Stimulated activated CD4-positive, alpha-beta T cell treated with anti-CD3 and anti-CD28 coated beads, TNF-alpha, amount 100 ng/mL, for 24 hours (primary cell): ENCODE measurements around the gene CERS6.
"Not testable (repeated sequence)": the region's sequence is repeated elsewhere in the genome, so short reads cannot be mapped to it uniquely, and the experiment has no call there.

ENCODE experiments used
- DNase-seq, 3 experiments: peaks; one replicate each; pipeline ENCODE4 v3.0.0-alpha.2; 2020; ENCODE audit warnings: low read depth in 3 of 3

CERS6 gene, protein sequence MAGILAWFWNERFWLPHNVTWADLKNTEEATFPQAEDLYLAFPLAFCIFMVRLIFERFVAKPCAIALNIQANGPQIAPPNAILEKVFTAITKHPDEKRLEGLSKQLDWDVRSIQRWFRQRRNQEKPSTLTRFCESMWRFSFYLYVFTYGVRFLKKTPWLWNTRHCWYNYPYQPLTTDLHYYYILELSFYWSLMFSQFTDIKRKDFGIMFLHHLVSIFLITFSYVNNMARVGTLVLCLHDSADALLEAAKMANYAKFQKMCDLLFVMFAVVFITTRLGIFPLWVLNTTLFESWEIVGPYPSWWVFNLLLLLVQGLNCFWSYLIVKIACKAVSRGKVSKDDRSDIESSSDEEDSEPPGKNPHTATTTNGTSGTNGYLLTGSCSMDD

DNA sequence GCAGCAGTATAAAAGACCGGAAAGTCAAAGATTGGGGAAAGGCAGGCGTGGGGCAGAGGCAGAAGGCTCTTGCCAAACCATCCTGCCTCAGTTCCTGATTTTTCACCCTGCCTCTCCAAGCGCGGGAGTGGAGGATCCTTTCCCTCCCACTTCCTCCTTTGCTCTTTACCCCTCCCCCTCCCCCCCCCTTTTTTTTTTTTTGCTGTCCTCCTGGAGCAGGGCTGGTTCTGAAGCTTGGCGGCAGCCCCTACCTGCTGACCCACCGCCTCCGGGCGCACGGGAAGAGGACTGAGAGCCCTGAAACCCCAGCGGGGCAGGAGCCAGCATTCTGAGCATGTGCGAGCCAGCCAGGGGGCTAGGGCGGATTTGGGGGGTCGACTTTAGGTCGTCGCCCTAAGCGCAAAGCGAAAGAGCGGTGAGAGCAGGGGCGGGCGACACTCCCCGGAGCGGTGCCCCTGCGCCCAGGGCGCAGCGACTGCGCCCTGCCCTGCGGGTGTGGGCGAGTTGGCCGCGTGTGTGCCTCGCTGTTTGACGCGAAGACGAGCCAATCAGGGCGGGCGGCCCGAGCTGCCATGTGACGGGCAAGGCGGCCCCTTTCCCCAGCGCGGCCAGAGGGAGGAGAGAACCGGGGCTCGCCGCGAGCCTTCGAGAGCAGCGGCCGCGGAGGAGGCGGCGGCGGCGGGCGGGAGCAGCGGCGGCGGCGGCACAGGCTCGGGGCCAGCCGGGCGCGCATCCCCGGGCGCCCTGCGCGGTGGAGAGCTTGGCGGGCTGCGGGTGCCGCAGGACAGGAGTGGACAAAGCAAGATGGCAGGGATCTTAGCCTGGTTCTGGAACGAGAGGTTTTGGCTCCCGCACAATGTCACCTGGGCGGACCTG is at the start of gene CERS6:
CERS6 (plus strand) TSS at position 628 of the 876 bp plus-strand sequence; CDS start at position 805, 177 bp downstream.
- peak; percentile 64 to 90 (median 70) for DNase-seq

DNA sequence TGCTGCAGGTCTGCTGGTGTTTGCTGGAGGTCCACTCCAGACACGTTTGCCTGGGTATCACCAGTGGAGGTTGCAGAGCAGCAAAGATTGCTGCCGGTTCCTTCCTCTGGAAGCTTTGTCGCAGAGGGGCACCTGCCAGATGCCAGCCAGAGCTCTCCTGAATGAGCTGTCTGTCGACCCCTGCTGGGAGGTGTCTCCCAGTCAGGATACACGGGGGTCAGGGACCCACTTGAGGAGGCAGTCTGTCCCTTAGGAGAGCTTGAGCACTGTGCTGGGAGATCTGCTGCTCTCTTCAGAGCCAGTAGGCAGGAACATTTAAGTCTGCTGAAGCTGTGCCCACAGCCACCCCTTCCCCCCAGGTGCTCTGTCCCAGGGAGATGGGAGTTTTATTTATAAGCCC is 43.8 kb upstream of the CERS6 start:
- not testable (repeated sequence) for DNase-seq

DNA sequence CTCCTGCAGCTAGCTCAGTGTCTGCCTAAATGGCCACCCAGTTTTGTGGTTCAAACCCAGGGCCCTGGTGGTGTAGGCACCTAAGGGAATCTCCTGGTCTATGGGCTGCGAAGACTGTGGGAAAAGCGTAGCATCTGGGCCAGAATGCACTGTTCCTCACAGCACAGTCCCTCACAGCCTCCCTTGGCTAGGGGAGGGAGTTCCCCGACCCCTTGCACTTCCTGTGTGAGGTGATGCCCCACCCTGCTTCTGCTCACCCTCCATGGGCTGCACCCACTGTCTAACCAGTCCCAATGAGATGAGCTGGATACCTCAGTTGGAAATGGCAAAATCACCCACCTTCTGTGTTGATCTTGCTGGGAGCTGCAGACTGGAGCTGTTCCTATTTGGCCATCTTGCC is 43.0 kb upstream of the CERS6 start:
- DNase-seq, result not testable (repeated sequence)

DNA sequence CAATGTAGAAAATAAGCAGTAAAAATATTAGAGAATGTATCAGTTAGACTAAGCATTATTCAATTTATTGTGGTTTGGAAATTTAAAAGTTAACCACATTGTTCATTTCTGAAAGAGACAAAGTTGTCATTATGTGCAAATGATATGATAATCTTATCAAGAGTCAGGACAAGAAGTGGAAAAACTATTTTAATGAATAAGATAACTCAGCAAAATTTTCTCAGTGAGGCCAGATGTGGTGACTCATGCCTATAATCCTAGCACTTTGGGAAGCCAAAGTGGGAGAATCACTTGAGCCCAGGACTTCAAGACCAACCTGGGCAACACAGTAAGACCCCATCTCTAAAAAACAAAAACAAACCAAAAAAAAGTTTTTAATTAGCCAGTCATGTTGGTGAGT is 39.5 kb upstream of the CERS6 start:
- no peak for DNase-seq

DNA sequence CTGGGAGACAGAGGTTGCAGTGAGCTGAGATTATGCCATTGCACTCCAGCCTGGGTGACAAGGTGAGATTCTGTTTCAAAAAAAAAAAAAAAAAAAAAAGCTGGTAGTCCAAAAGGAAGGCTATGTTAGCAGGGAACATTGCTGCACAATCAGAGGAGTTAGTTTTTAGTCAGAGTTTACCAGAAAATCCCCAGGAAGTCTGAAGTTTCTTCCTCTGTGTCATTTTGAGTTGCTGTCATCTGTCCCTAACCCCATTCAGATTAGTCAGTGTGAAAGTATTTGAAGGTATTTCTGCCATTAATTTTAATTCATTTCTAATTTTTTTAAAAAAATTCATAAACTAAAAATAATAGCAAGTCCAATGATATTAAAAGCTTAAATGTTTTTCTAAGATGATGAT is 33.5 kb upstream of the CERS6 start:
- no peak for DNase-seq

DNA sequence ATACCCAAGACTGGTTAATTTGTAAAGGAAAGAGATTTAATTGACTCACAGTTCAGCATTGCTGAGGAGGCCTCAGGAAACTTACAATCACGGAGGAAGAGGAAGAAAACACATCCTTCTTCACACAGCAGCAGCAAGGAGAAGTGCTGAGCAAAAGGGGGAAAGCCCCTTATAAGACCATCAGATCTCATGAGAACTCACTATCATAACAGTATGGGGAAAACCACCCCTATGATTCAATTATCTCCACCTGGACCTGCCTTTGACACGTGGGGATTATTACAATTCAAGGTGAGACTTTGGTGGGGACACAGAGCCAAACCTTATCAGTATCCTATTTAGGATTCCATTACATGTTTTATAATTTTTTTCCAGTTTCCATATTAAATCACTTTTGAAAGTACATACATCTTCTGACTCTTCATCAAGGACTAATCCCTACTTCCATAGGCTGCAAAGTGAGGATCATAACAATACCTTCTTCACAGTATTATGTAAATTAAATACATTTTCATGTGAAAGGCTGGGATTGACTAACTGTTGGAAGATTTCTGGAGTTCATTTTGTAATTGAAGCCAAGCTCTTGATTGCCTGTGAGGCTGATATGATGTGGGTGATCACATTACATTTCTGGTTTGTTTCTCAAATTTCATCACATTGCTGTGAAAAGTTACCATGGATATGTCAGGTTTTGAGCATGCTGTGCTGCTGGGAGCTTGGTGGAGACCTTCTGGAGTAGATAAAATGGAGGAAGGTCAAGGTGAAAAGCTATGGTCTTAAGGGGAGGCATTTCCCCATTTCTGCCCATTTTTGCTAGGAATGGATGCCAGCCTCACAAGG is 31.7 kb upstream of the CERS6 start:
- no peak for DNase-seq

DNA sequence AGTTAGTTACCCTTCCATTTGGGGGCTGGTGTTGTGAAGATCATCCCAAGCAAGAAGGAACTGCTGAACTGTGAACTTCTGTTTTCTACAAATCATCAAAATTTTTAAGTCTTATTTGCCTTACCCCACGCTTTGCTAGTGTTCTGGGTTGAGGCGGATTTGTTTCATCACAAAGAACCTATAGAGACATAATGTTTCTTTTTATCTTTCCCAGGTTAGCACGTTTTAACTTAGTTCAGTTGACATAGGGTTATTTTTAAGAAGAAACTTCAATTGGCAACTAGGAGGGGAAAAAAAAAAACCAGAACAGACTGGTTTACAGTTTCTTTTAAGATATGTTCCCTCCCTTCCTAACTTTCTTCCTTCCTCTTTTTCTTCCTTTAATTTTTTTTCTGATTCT is 31.1 kb upstream of the CERS6 start:
- no peak for DNase-seq

DNA sequence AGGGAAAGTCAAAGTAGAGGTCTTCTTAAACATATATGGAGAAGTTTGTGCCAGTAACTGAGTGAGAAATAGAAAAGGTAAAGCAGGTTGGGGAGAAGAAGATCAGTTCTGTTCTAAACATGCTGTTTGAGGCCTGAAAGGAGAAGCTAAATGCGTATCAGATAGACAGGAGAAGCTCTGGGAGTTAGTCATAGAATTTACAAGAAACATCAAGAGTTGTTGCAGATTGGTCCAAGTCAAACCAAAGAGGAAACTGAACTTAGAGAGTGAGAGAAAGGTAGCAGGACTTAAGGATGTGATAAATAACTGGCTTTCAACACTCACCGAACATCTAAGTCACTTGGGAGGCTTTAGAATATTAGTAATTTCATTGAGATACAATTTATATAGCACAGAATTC is 29.2 kb upstream of the CERS6 start:
- DNase-seq, result no peak

DNA sequence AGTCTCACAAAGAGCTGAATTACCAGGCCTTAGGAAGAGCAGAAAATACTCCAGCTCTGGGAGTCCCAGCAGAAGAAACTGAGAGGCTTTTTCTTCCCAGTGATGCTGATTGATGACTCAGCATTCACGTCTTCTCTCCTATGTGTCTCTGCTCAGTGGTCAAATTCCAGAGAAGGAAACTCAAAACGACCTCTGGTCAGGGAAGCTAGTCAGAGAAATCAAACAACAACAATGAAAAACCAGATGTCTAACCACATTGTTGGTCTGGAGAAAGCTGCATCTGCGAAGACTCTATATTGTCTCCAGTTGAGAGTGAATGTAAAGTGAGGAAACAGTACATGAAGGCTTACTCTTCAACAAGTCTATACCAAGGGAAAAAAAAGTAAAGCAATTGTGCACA is 28.6 kb upstream of the CERS6 start:
- no peak for DNase-seq

DNA sequence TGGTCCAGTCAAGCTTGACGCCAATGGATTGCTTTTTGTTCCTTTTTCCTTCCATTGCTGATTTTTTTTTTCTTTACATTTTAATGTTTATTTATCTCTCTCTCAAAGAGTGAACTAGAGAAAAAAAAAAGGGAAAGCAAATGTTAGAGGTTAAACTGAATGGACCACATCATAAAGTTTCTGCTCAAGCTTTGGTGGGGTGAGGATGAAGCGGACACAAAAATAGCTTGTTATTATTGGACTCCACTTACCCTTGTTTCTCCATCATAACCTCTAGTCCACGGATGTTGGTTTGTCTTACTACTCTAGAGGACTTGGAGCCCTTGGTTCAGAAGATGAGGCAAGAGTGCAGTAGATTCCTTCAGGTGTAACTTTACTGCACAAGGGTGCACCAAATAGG is 27.6 kb upstream of the CERS6 start:
- no peak for DNase-seq

DNA sequence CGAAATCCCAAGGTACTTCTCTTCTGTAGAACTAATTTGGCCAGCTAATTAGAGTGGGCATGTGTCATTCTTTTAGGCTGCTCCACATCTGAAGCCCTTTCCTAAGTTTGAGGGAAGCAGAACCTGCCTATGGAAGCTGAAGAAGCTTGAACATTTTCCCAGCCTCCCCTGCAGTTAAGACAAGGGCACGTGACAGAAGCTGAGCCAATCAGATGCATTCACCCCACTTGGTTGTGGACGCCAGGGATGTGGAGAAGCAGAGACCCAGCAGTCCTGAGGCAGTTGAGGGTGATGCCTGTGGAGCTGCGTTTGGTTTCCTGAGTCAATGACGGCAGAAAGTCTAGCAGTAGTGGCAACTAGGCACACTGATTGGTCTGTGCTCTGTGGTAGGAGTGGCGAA is 26.1 kb upstream of the CERS6 start:
- no peak for DNase-seq

DNA sequence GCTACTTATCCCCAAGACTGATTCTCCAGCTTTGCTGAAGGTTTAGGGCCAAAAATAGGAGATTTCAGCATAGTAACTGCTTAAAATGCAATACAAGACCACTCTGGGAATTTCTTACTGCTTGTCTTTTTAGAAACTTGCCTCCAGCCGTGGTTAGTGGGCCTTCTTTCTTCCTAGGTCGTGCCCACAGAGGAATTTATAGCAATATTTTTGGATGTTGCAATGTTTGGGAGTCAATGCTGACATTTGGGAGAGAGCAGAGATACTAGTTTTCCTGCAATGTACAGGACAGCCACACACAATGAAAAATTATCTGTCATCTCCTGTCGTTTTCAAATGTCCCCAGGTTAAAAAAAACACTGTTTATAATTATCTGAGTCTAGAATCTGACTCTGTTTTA is 25.6 kb upstream of the CERS6 start:
- no peak for DNase-seq

DNA sequence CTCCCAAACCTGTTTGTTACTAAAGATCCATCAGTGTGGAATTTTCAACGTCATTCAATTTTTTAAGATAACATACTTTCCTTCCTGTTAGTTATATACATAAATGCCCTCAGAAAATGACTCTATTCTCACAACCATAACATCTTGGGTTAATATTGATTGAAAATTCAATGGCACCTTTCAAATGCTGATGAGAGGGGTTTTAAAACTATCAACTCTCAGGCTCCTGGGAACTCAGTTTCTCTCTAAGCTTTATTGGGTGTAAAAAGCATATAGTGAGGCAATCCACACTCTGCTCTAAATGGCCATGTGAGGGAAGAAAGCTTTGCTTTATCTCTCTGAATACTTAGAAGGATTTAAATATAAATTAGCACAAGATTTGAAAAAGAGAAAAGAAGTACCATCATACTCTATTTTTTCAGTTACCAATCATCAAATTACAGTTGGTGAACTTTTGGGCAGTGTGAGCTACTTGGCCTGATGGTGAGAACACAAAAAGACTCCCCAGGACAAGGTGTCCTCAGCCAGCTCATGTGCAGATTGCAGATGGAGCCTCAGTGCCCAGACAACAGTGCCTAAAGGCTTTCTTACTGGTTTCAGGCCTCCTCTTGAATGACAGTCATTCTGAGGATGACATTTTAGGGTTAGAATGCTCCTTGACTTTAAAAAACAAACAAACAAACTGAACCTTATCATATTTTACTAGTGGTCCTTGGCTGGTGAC is 24.6 kb upstream of the CERS6 start:
- DNase-seq, result no peak

DNA sequence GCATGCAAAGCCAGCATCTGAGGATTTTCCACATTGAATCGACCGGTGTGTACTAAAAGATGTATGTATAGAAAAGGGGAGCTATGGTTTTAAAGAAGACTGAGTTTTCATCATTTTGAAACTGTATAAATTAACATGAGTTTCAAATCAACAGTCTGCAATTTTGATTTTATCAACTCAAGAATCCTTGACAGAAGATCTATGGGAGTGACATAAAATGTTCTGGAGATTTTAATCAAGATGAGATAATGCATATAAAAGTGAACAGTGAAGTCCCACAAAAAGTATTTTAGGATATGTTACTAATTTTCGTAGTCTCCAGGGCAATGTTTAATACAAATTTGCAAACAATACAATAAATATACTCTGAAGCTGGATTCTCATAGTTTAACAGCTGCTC is 24.0 kb upstream of the CERS6 start:
- DNase-seq, result no peak

DNA sequence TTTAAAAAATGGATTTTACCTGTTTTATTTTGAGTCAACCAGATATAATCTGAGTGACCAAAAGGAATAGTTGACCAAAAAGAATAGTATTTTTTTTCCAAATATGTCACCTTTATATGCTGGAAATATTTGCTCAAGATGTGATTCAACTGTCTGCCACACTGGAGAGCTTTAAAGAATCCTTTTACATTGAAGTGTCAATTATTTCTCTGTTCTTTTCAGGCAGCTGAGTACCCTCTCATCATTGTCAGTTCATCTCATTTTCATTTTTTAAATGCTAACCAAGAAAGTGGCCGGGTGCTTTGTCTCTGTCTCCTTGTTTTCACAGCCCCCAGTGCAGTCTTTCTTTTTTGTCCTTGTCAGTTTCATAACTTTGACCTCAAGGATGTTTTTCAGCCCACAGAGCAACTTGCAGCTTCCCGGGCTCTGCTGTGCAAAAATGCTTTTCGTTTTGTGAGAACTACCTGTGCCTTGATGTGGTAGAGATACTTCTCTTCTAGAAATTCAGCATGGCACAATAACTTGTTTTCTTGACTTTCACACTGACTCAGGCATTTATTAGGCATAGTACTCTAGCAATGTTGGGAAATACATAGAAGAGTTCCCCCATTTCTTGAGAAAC is 23.4 kb upstream of the CERS6 start:
- peak in 1 of 3 experiments; percentile 34 for DNase-seq

DNA sequence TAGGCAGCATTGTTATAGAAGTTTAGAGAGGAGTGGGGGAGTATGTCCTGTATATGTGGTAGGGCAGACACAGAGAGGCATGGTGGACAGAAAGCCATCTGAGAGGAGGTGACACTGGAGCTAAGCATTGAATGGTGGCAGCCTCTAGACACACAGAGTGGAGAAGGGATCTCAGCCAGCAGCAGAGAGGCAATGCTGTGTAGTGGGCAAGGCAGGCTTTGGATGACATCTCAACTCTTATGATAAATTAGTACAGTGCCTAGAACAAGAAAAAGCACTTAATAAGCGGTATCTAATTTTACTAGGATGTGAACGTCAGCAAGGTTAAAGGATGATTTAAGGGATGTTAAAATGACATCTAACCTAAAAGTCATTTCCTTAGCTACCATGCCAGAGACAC is 22.5 kb upstream of the CERS6 start:
- no peak for DNase-seq

DNA sequence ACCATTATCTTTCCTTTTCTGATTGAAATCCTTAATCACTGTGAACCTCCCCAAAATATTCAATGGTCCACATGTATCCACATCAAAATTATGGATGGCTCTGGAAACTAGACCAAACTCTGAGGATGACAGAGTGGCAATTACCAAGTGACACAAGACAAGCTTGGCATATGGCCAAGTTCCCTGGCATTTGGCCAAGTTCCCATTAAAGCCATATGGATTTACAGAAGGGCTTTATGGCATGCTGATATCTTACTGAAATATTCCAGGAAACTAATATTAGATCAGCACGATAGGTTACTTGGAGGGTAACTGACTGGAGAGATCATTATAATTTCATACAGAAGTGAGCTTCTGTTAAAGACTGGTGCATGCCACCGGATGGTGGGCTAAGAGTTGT is 21.9 kb upstream of the CERS6 start:
- DNase-seq, result no peak

DNA sequence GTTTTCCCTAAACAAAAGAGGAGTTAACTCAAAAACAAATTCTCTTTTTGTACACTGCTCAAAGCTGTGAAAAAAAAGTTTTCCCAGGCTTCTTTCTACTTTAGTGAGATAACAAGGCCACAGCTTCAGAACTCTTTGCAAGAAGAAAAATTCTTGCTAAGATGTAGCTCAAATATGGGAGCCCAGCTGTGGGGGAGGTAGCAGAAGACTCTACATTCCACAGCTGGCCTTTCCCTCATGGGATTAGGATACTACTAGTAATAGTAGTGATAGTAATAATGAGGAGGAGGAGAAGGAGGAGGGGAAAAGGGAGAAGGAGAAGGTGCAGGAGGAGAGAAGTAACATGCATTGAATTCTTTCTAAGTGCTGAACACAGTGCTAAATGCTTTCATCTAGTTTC is 19.2 kb upstream of the CERS6 start:
- no peak for DNase-seq

DNA sequence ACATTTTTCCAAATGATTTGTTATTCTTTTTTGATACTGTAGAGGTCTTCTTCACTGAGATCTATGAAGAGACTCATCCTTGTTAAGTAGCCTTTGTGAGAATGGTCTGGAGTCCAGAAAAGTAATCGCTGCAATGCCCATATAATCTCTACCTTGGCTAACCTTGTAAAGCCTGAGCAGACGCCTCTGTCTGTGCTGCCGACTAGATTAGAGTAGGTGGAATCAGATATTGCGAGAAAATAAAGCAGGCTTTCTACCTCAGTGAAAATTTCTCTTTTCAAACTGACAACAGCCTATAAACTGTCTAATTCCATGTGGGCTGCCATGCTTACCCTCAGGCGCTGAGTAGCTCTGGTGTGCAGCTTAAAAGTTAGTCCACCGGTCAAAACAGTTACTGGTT is 17.5 kb upstream of the CERS6 start:
- no peak for DNase-seq

DNA sequence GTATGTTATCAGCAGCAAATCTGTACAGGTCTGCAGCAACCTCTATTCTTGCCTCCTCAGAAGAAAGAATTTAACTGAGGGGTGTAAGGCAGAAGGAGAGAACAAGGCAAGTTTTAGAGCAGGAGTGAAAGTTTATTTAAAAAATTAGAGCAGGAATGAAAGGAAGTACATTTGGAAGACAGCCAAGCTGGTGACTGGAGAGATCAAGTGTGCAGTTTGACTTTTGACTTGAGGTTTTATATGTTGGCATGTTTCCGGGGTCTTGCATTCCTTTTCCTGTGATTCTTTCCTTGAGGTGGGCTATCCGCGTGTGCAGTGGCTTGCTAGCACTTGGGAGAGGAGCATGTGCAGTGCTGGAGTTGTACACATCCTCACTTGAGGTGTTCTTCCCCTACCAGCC is 16.5 kb upstream of the CERS6 start:
- no peak for DNase-seq
